Measurements from ENCODE around the gene LSR. TPM values are rescaled to one million over a fixed set of nuclear protein-coding genes. Genes with fewer than 3 reads are reported as not detected.
"Not testable (repeated sequence)": the region's sequence is repeated elsewhere in the genome, so short reads cannot be mapped to it uniquely, and the experiment has no call there.

The LSR gene
- total RNA-seq, 1 experiment from 2014 or later: 172 TPM

GRCh38 chr19:35285095-35285449 is 36.3 kb downstream of the LSR start:
- no peak overlapping the region for H3K4me3 Mint-ChIP-seq (ENCODE audit: unreplicated experiment)
- Histone ChIP-seq H3K4me1 (no peaks in the 10 kb centered on the region), H3K4me3 (ENCODE audit: low read depth, low read length) (no peak overlapping the region), H3K27me3 (replicated peaks; ENCODE audit: control insufficient read depth, insufficient read depth, low read length) (no peaks in the 10 kb centered on the region; the same call in 1 of the 2 replicates), H3K36me3 (ENCODE audit: control insufficient read depth, insufficient read depth, low read length) (no peaks in the 10 kb centered on the region), H3K9me3 (no peaks in the 10 kb centered on the region)
- H3K9me3 Mint-ChIP-seq (ENCODE audit: unreplicated experiment): no peaks in the 10 kb centered on the region
- ChIA-PET POLR2A (no interaction called here), CTCF (interaction anchor here (0.6 kb wide), 1 partner anchor 136 kb away, joined by 3 read pairs; no protein-coding TSS in a partner anchor)
- no TSS peak for BruUV-seq (replicated peaks)
- H3K27me3 Mint-ChIP-seq (ENCODE audit: insufficient read depth, unreplicated experiment): peaks cover 4% of the 10 kb centered on the region
- H3K4me1 Mint-ChIP-seq (ENCODE audit: low read depth, unreplicated experiment): peaks cover 8% of the 10 kb centered on the region
- TF ChIP-seq CTCF (IDR thresholded peaks at IDR 0.05; ENCODE audit: insufficient read depth in 1 of 2, low read depth in 1 of 2, low read length in 1 of 2, severe bottlenecking in 1 of 2, unreplicated experiment in 1 of 2): no peak
- H3K27ac Mint-ChIP-seq (ENCODE audit: unreplicated experiment): no peak overlapping the region
- peaks cover 13% of the 10 kb centered on the region for H3K36me3 Mint-ChIP-seq (ENCODE audit: insufficient read depth, unreplicated experiment)
- intact Hi-C loops (cut with micrococcal nuclease; ENCODE audit: unreplicated experiment): no loop called here
- DNase-seq: no peak

- H3K9me3 ChIP-seq; H3K4me1 ChIP-seq; BruUV-seq (replicated peaks); H3K4me1 Mint-ChIP-seq (ENCODE audit: low read depth, unreplicated experiment); H3K36me3 ChIP-seq (ENCODE audit: control insufficient read depth, insufficient read depth, low read length); H3K4me3 ChIP-seq (ENCODE audit: low read depth, low read length); H3K27me3 ChIP-seq (replicated peaks; ENCODE audit: control insufficient read depth, insufficient read depth, low read length); CTCF ChIA-PET; POLR2A ChIA-PET; H3K27ac Mint-ChIP-seq (ENCODE audit: unreplicated experiment); DNase-seq; H3K27me3 Mint-ChIP-seq (ENCODE audit: insufficient read depth, unreplicated experiment); intact Hi-C loops (cut with micrococcal nuclease; ENCODE audit: unreplicated experiment); H3K4me3 Mint-ChIP-seq (ENCODE audit: unreplicated experiment); H3K9me3 Mint-ChIP-seq (ENCODE audit: unreplicated experiment): not testable (repeated sequence)
- peaks cover 13% of the 10 kb centered on the region for H3K36me3 Mint-ChIP-seq (ENCODE audit: insufficient read depth, unreplicated experiment)
Measured at GRCh38 chr19:35285465-35285864, 36.7 kb downstream of the LSR start.

DNA sequence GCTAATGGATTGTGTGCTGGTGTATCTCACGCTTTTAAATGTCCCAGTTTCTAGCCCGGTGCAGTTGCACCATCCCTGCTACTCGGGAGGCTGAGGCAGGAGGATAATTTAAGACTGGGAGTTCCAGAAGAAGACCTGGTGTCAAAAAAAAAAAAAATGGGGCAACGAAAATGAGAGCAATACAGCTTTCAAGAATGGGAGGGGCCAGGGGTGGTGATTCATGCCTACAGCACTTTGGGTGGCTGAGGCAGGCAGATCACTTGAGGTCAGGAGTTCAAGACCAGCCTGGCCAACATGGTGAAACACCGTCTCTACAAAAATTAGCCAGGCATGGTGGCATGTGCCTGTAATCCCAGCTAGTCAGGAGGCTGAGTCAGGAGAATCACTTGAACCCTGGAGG is 37.3 kb downstream of the LSR start:
- POLR2A ChIA-PET: interaction anchor here (0.6 kb wide), 1 partner anchor 16 kb away, joined by 3 read pairs; no protein-coding TSS in a partner anchor
- H3K4me3 ChIP-seq (ENCODE audit: low read depth, low read length); H3K4me1 ChIP-seq; CTCF ChIA-PET; H3K9me3 Mint-ChIP-seq (ENCODE audit: unreplicated experiment); H3K27ac Mint-ChIP-seq (ENCODE audit: unreplicated experiment); H3K36me3 ChIP-seq (ENCODE audit: control insufficient read depth, insufficient read depth, low read length); H3K27me3 Mint-ChIP-seq (ENCODE audit: insufficient read depth, unreplicated experiment); H3K9me3 ChIP-seq; BruUV-seq (replicated peaks); DNase-seq; H3K27me3 ChIP-seq (replicated peaks; ENCODE audit: control insufficient read depth, insufficient read depth, low read length); H3K4me1 Mint-ChIP-seq (ENCODE audit: low read depth, unreplicated experiment); H3K4me3 Mint-ChIP-seq (ENCODE audit: unreplicated experiment); intact Hi-C loops (cut with micrococcal nuclease; ENCODE audit: unreplicated experiment): not testable (repeated sequence)
- H3K36me3 Mint-ChIP-seq (ENCODE audit: insufficient read depth, unreplicated experiment): peaks cover 11% of the 10 kb centered on the region

DNA sequence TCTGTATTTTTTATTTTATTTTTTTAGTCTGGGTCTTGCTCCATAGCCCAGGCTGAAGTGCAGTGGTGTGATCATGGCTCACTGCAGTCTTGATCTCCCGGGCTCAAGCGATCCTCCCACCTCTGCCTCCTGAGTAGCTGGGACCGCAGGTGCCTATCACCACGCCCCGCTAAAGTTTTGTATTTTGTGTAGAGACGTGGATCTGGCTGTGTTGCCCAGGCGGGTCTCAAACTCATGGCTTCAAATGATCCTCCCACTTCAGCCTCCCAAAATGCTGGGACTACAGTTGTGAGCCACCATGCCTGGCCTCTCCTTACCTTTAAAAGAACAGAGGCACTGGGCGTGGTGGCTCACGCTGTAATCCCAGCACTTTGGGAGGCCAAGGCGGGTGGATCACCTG is 38.9 kb downstream of the LSR start:
- POLR2A ChIA-PET: no interaction called here
- BruUV-seq (replicated peaks): no TSS peak
- intact Hi-C loops (cut with micrococcal nuclease; ENCODE audit: unreplicated experiment): no loop called here

More for the DNA sequence above, 38.9 kb downstream of the LSR start:
- no peak for TF ChIP-seq CTCF (IDR thresholded peaks at IDR 0.05; ENCODE audit: insufficient read depth in 1 of 2, low read depth in 1 of 2, low read length in 1 of 2, severe bottlenecking in 1 of 2, unreplicated experiment in 1 of 2)
- Mint-ChIP-seq H3K27me3 (ENCODE audit: insufficient read depth, unreplicated experiment) (peaks cover 5% of the 10 kb centered on the region), H3K27ac (ENCODE audit: unreplicated experiment) (no peak overlapping the region), H3K9me3 (ENCODE audit: unreplicated experiment) (no peaks in the 10 kb centered on the region), H3K4me1 (ENCODE audit: low read depth, unreplicated experiment) (no peaks in the 10 kb centered on the region), H3K36me3 (ENCODE audit: insufficient read depth, unreplicated experiment) (peaks cover under 1% of the 10 kb centered on the region), H3K4me3 (ENCODE audit: unreplicated experiment) (no peak overlapping the region)
- Histone ChIP-seq H3K4me3 (ENCODE audit: low read depth, low read length) (no peak overlapping the region), H3K4me1 (no peaks in the 10 kb centered on the region), H3K36me3 (ENCODE audit: control insufficient read depth, insufficient read depth, low read length) (no peaks in the 10 kb centered on the region), H3K27me3 (replicated peaks; ENCODE audit: control insufficient read depth, insufficient read depth, low read length) (no peaks in the 10 kb centered on the region; the same call in 1 of the 2 replicates), H3K9me3 (no peaks in the 10 kb centered on the region)
- DNase-seq: no peak
- CTCF ChIA-PET: no interaction called here
